Hepatocyte (in vitro differentiated cells): ENCODE results near the gene TBC1D17. TPM values are rescaled to one million over a fixed set of nuclear protein-coding genes. Genes with fewer than 3 reads are reported as not detected.

ENCODE experiments used
- DNase-seq: peaks from one replicate; pipeline ENCODE4 v3.0.0-alpha.2; 2016; ENCODE audit warnings: low spot score
- H2AFZ ChIP-seq: fragments of 200-600 bp; sonication (generic); 2 replicates; pipeline ENCODE4 v1.6.0; 2016; ENCODE audit warnings: antibody characterized with exemption, mild to moderate bottlenecking
- H3K27ac ChIP-seq: fragments of 200-600 bp; sonication (generic); 2 replicates; pipeline ENCODE4 v1.5.1; 2016; ENCODE audit warnings: mild to moderate bottlenecking
- H3K27me3 ChIP-seq: fragments of 200-600 bp; sonication (generic); 2 replicates; pipeline ENCODE4 v1.6.1; 2016
- H3K36me3 ChIP-seq: fragments of 200-600 bp; sonication (generic); replicated peaks from 2 replicates; pipeline ENCODE4 v1.5.1; 2016; ENCODE audit warnings: low read depth; ENCODE audit not compliant: insufficient read depth
- H3K4me1 ChIP-seq: fragments of 200-600 bp; sonication (generic); 2 replicates; pipeline ENCODE4 v1.5.1; 2016; ENCODE audit warnings: mild to moderate bottlenecking, moderate library complexity; ENCODE audit not compliant: insufficient read depth
- H3K4me2 ChIP-seq: fragments of 200-600 bp; sonication (generic); 2 replicates; pipeline ENCODE4 v1.6.0; 2016
- H3K4me3 ChIP-seq: fragments of 200-600 bp; sonication (generic); 2 replicates; pipeline ENCODE4 v1.5.1; 2016; ENCODE audit warnings: mild to moderate bottlenecking
- H3K79me2 ChIP-seq: fragments of 200-600 bp; sonication (generic); 2 replicates; pipeline ENCODE4 v1.6.0; 2017; ENCODE audit warnings: mild to moderate bottlenecking
- H3K9me2 ChIP-seq: fragments of 200-600 bp; sonication (generic); replicated peaks from 2 replicates; pipeline ENCODE4 v1.6.0; 2017; ENCODE audit warnings: mild to moderate bottlenecking; ENCODE audit not compliant: insufficient read depth
- H3K9me3 ChIP-seq: fragments of 200-600 bp; sonication (generic); 2 replicates; pipeline ENCODE4 v1.5.1; 2016; ENCODE audit warnings: low read depth, mild to moderate bottlenecking
- H4K20me1 ChIP-seq: fragments of 200-600 bp; sonication (generic); 2 replicates; pipeline ENCODE4 v1.6.0; 2016; ENCODE audit warnings: mild to moderate bottlenecking; ENCODE audit not compliant: insufficient read depth, poor library complexity, severe bottlenecking
- CTCF ChIP-seq: fragments of 200-600 bp; sonication (generic); IDR thresholded peaks from 2 replicates; pipeline ENCODE4 v1.5.1; 2016; ENCODE audit warnings: antibody characterized with exemption, mild to moderate bottlenecking; ENCODE audit not compliant: poor library complexity
- EZH2 ChIP-seq: fragments of 200-600 bp; sonication (generic); IDR thresholded peaks from 2 replicates; pipeline ENCODE4 v1.6.1; 2016; ENCODE audit warnings: antibody characterized with exemption, mild to moderate bottlenecking, borderline replicate concordance
- EZH2phosphoT487 ChIP-seq: fragments of 200-600 bp; sonication (generic); IDR thresholded peaks from one replicate; pipeline ENCODE4 v1.6.1; 2018; ENCODE audit warnings: antibody characterized with exemption, mild to moderate bottlenecking, low read depth, moderate library complexity; ENCODE audit not compliant: unreplicated experiment, severe bottlenecking
- WGBS: methylation state at CpG from one replicate; pipeline ENCODE4 v1.1.6; 2016; ENCODE audit warnings: low lambda C conversion rate; ENCODE audit errors: missing lambda C conversion rate; 5-methylcytosine and 5-hydroxymethylcytosine counted together
- polyA plus RNA-seq: library from polyadenylated mRNA; unstranded; fragments of >200 nt; fragmentation: Nextera tagmentation; extraction: Ambion mirVana; gene quantifications from 2 replicates; pipeline ENCODE4 v1.2.1, GENCODE V29; 2016
- total RNA-seq: library from RNA; depleted of rRNA; stranded (reverse); fragments of >200 nt; gene quantifications from 2 replicates; pipeline ENCODE4 v1.2.3, GENCODE V29; 2014

Gene TBC1D17
- total and polyA plus RNA-seq, 2 experiments from 2014 or later, result 10.7 to 55.1 TPM

GRCh38 chr19:49848938-49849337 is 28.6 kb upstream of the TBC1D17 start:
- H3K9me3 ChIP-seq, result no peaks in the 10 kb centered on the region
- no peak overlapping the region for H3K27ac ChIP-seq
- H3K9me2 ChIP-seq, result no peaks in the 10 kb centered on the region
- DNase-seq, result no peak
- no peaks in the 10 kb centered on the region for H3K27me3 ChIP-seq
- no peak overlapping the region for H2AFZ ChIP-seq
- TF ChIP-seq CTCF, result no peak
- TF ChIP-seq EZH2phosphoT487, result no peak
- no peak for TF ChIP-seq EZH2
- H3K79me2 ChIP-seq, result peaks cover 44% of the 10 kb centered on the region
- no peak overlapping the region for H3K4me2 ChIP-seq
- WGBS, result 99% methylated on average over 3 of the region's 3 CpGs
- peaks cover 23% of the 10 kb centered on the region for H4K20me1 ChIP-seq
- no peaks in the 10 kb centered on the region for H3K36me3 ChIP-seq
- H3K4me3 ChIP-seq, result no peak overlapping the region
- H3K4me1 ChIP-seq, result peaks cover 12% of the 10 kb centered on the region

GRCh38 chr19:49849433-49850220 is 27.9 kb upstream of the TBC1D17 start:
- Histone ChIP-seq H3K79me2 (peaks cover 51% of the 10 kb centered on the region), H3K4me2 (peak overlapping the region; percentile 99), H3K4me3 (no peak overlapping the region), H3K9me3 (no peaks in the 10 kb centered on the region), H3K4me1 (peaks cover 12% of the 10 kb centered on the region), H3K27ac (peak overlapping the region; percentile 100), H4K20me1 (peaks cover 30% of the 10 kb centered on the region), H3K27me3 (no peaks in the 10 kb centered on the region), H3K36me3 (no peaks in the 10 kb centered on the region), H3K9me2 (no peaks in the 10 kb centered on the region), H2AFZ (no peak overlapping the region)
- 93% methylated on average over 15 of the region's 15 CpGs for WGBS
- no peak for DNase-seq
- TF ChIP-seq CTCF, result no peak
- no peak for TF ChIP-seq EZH2phosphoT487
- TF ChIP-seq EZH2, result no peak

- DNase-seq, result no peak
- H3K27me3 ChIP-seq, result no peaks in the 10 kb centered on the region
- H4K20me1 ChIP-seq, result peaks cover 36% of the 10 kb centered on the region
- peaks cover 2% of the 10 kb centered on the region for H3K36me3 ChIP-seq
- H3K79me2 ChIP-seq, result peaks cover 57% of the 10 kb centered on the region
- H3K4me3 ChIP-seq, result no peak overlapping the region
- H3K9me2 ChIP-seq, result no peaks in the 10 kb centered on the region
- WGBS, result 65% methylated on average over 12 of the region's 12 CpGs
- peak overlapping the region; percentile 10 for H2AFZ ChIP-seq
- H3K27ac ChIP-seq, result peak overlapping the region; percentile 100
- no peak for TF ChIP-seq EZH2phosphoT487
- no peak for TF ChIP-seq EZH2
- TF ChIP-seq CTCF, result no peak
- H3K4me1 ChIP-seq, result peaks cover 12% of the 10 kb centered on the region
- no peaks in the 10 kb centered on the region for H3K9me3 ChIP-seq
- H3K4me2 ChIP-seq, result peak overlapping the region; percentile 99
Observed at GRCh38 chr19:49850221-49850486, 27.3 kb upstream of the TBC1D17 start.
